Measurements from ENCODE around the gene TUBB6.

- TF ChIP-seq SP1 (IDR thresholded peaks at IDR 0.05) (no peak), SP1 (CRISPR knock-in tag; IDR thresholded peaks at IDR 0.05) (no peak), ZNF280B (CRISPR knock-in tag; IDR thresholded peaks at IDR 0.05; ENCODE audit: borderline replicate concordance) (no peak), EP300 (IDR thresholded peaks at IDR 0.05; ENCODE audit: low read depth in 2 of 2, low read length in 2 of 2) (no peak), EP300 (CRISPR knock-in tag; IDR thresholded peaks at IDR 0.05; ENCODE audit: borderline replicate concordance) (no peak), ZNF451 (CRISPR knock-in tag; IDR thresholded peaks at IDR 0.05) (no peak), SRSF9 (IDR thresholded peaks at IDR 0.05; ENCODE audit: borderline replicate concordance, insufficient read depth, low read depth, low read length, poor library complexity, severe bottlenecking) (no peak)
These were observed 2.7 kb downstream of the TUBB6 start for GRCh38 chr18:12310762-12311161.

Measured in HepG2 (cell line).